ENCODE data around the gene FABP7. TPM values are rescaled to one million over a fixed set of nuclear protein-coding genes. Genes with fewer than 3 reads are reported as not detected.
"Not testable (repeated sequence)": the region's sequence is repeated elsewhere in the genome, so short reads cannot be mapped to it uniquely, and the experiment has no call there.

Gene FABP7
- total RNA-seq, 1 donor from 2014 or later, result not detected

- TF ChIP-seq, protein P1, sequence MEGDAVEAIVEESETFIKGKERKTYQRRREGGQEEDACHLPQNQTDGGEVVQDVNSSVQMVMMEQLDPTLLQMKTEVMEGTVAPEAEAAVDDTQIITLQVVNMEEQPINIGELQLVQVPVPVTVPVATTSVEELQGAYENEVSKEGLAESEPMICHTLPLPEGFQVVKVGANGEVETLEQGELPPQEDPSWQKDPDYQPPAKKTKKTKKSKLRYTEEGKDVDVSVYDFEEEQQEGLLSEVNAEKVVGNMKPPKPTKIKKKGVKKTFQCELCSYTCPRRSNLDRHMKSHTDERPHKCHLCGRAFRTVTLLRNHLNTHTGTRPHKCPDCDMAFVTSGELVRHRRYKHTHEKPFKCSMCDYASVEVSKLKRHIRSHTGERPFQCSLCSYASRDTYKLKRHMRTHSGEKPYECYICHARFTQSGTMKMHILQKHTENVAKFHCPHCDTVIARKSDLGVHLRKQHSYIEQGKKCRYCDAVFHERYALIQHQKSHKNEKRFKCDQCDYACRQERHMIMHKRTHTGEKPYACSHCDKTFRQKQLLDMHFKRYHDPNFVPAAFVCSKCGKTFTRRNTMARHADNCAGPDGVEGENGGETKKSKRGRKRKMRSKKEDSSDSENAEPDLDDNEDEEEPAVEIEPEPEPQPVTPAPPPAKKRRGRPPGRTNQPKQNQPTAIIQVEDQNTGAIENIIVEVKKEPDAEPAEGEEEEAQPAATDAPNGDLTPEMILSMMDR (IDR thresholded peaks at IDR 0.05), result no peak
Measured at GRCh38 chr6:122735582-122735981, 43.9 kb upstream of the FABP7 start.

GRCh38 chr6:122736163-122736562 lies 43.4 kb upstream of the FABP7 start:
- Histone ChIP-seq H3K36me3 (no peaks in the 10 kb centered on the region), H3K27ac (no peak overlapping the region), H3K4me3 (no peak overlapping the region), H3K4me1 (no peaks in the 10 kb centered on the region), H3K27me3 (no peaks in the 10 kb centered on the region), H3K9me3 (no peaks in the 10 kb centered on the region)
- DNase-seq (ENCODE audit: low spot score in 2 of 2), result no peak
- TF ChIP-seq, protein P1 (IDR thresholded peaks at IDR 0.05), result no peak
- intact Hi-C loops (cut with DNase I), result no loop called here

More at GRCh38 chr6:122735582-122735981, 43.9 kb upstream of the FABP7 start:
- Histone ChIP-seq H3K9me3 (no peaks in the 10 kb centered on the region), H3K4me1 (no peaks in the 10 kb centered on the region), H3K27ac (no peak overlapping the region), H3K36me3 (no peaks in the 10 kb centered on the region), H3K4me3 (no peak overlapping the region), H3K27me3 (no peaks in the 10 kb centered on the region)
- intact Hi-C loops (cut with DNase I), result no loop called here
- DNase-seq (ENCODE audit: low spot score in 2 of 2), result no peak

GRCh38 chr6:122736616-122737015 lies 42.9 kb upstream of the FABP7 start:
- DNase-seq (ENCODE audit: low spot score in 2 of 2), result no peak
- H3K4me3 ChIP-seq, result no peak overlapping the region
- intact Hi-C loops (cut with DNase I), result no loop called here
- no peaks in the 10 kb centered on the region for H3K4me1 ChIP-seq
- no peaks in the 10 kb centered on the region for H3K36me3 ChIP-seq
- no peaks in the 10 kb centered on the region for H3K9me3 ChIP-seq
- H3K27me3 ChIP-seq, result no peaks in the 10 kb centered on the region
- TF ChIP-seq, protein P1 (IDR thresholded peaks at IDR 0.05), result no peak
- H3K27ac ChIP-seq, result no peak overlapping the region

DNA sequence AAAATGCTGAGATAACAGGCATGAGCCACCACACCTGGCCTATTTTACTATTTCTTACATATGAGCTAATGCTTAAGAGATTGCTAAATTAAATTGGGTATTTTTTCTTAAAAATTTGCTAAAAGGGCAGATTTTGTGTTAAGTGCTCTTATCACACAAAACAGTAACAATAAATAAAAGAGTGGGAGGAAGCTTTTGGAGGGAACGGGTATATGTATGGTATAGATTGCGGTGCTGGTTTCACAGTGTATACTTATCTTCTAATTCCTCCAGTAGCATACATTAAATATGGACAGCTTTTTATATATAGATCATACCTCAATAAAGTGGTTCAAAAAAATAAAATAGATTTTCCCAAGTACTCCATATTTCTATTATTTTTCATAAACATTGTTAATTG lies 39.4 kb upstream of the FABP7 start:
- no peaks in the 10 kb centered on the region for H3K9me3 ChIP-seq
- intact Hi-C loops (cut with DNase I), result no loop called here
- no peak overlapping the region for H3K27ac ChIP-seq
- TF ChIP-seq, protein P1 (IDR thresholded peaks at IDR 0.05), result no peak
- no peaks in the 10 kb centered on the region for H3K36me3 ChIP-seq
- no peaks in the 10 kb centered on the region for H3K27me3 ChIP-seq
- H3K4me3 ChIP-seq, result no peak overlapping the region
- DNase-seq (ENCODE audit: low spot score in 2 of 2), result no peak
- no peaks in the 10 kb centered on the region for H3K4me1 ChIP-seq

DNA sequence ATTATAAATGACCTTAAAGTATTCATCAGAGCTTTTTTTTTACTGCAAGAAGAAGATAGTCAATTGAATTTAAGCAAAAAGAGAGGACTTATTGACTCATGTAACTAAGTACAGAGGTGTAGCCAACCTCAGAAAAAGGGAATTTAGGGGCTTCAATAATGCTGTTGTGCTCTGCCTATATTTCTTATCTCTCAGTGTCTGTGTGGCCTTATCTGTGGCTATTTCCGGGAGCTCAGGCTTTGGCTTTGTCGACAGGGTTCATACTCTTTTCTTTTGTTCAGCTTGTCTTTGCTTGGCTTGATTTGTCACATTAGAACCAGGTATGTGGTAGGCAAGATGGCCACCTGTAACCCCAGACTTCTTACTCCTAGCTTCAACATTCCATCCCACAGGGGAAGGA lies 38.6 kb upstream of the FABP7 start:
- intact Hi-C loops (cut with DNase I), result no loop called here
- no peaks in the 10 kb centered on the region for H3K4me1 ChIP-seq
- no peak for DNase-seq (ENCODE audit: low spot score in 2 of 2)

GRCh38 chr6:122744247-122744646 lies 35.3 kb upstream of the FABP7 start:
- DNase-seq (ENCODE audit: low spot score in 2 of 2); H3K4me3 ChIP-seq; H3K4me1 ChIP-seq; intact Hi-C loops (cut with DNase I); H3K27ac ChIP-seq; H3K27me3 ChIP-seq; H3K9me3 ChIP-seq; H3K36me3 ChIP-seq: not testable (repeated sequence)

More for the DNA sequence above, 38.6 kb upstream of the FABP7 start:
- Histone ChIP-seq H3K9me3 (no peaks in the 10 kb centered on the region), H3K27me3 (no peaks in the 10 kb centered on the region), H3K4me3 (no peak overlapping the region), H3K27ac (no peak overlapping the region), H3K36me3 (no peaks in the 10 kb centered on the region)
- TF ChIP-seq, protein P1 (IDR thresholded peaks at IDR 0.05), result no peak

- DNase-seq (ENCODE audit: low spot score in 2 of 2); H3K9me3 ChIP-seq; H3K4me1 ChIP-seq; H3K4me3 ChIP-seq; H3K36me3 ChIP-seq; intact Hi-C loops (cut with DNase I); H3K27me3 ChIP-seq; H3K27ac ChIP-seq: not testable (repeated sequence)
Measured at GRCh38 chr6:122744856-122745255, 34.7 kb upstream of the FABP7 start.

Data from ascending aorta (tissue), 2 donors.